Natural killer cell (primary cell): ENCODE measurements around the gene TEX51. TPM values are rescaled to one million over a fixed set of nuclear protein-coding genes. Genes with fewer than 3 reads are reported as not detected.

ENCODE experiments used
- ATAC-seq, 3 donors: fragments of 150-1000 bp in 2 of 3; fragments of 200-7000 bp in 1 of 3; cut with Tn5 transposase; 1 replicate in 1 of 3; 2 replicates in 2 of 3; pipeline ENCODE4 v1.10.0; 2021; ENCODE audit warnings: mild to moderate bottlenecking in 2 of 3, moderate library complexity in 2 of 3
- DNase-seq, 2 donors: peaks; one replicate each; pipeline versions ENCODE4 v3.0.0 to v3.0.0-alpha.2; 2013 to 2021; ENCODE audit warnings: mixed read lengths in 1 of 2
- H3K27ac ChIP-seq: one replicate; pipeline ENCODE4 v1.5.1; 2013; ENCODE audit warnings: mild to moderate bottlenecking, low read length
- H3K27me3 ChIP-seq: one replicate; pipeline ENCODE4 v1.6.1; 2013; ENCODE audit warnings: low read length; ENCODE audit not compliant: control insufficient read depth, insufficient read depth
- H3K36me3 ChIP-seq: one replicate; pipeline ENCODE4 v1.6.1; 2013; ENCODE audit warnings: low read length; ENCODE audit not compliant: control insufficient read depth, insufficient read depth
- H3K4me1 ChIP-seq: one replicate; pipeline ENCODE4 v1.6.1; 2013; ENCODE audit warnings: low read length; ENCODE audit not compliant: control insufficient read depth, insufficient read depth
- H3K4me3 ChIP-seq: one replicate; pipeline ENCODE4 v1.5.1; 2013; ENCODE audit warnings: low read length
- H3K9me3 ChIP-seq: one replicate; pipeline ENCODE4 v1.6.1; 2013; ENCODE audit warnings: low read length; ENCODE audit not compliant: control insufficient read depth, insufficient read depth
- H3K27ac Mint-ChIP-seq, 2 donors: one replicate each; pipeline ENCODE4 v1.8.0; 2022; ENCODE audit warnings: mild to moderate bottlenecking in 2 of 2, mixed read lengths in 2 of 2, moderate library complexity in 1 of 2
- H3K27me3 Mint-ChIP-seq, 2 donors: one replicate each; pipeline ENCODE4 v1.8.0; 2022; ENCODE audit warnings: low read depth in 2 of 2, mixed read lengths in 2 of 2
- H3K36me3 Mint-ChIP-seq: one replicate; pipeline ENCODE4 v1.8.0; 2022; ENCODE audit warnings: mixed read lengths
- H3K4me1 Mint-ChIP-seq, 2 donors: one replicate each; pipeline ENCODE4 v1.8.0; 2022; ENCODE audit warnings: mixed read lengths in 2 of 2
- H3K4me3 Mint-ChIP-seq: one replicate; pipeline ENCODE4 v1.8.0; 2022; ENCODE audit warnings: mild to moderate bottlenecking, moderate library complexity, mixed read lengths
- H3K9me3 Mint-ChIP-seq, 2 donors: one replicate each; pipeline ENCODE4 v1.8.0; 2022; ENCODE audit warnings: mixed read lengths in 2 of 2
- WGBS: methylation state at CpG from one replicate; pipeline ENCODE4 v1.1.7; 2013; ENCODE audit warnings: missing lambda C conversion rate; ENCODE audit not compliant: insufficient coverage; 5-methylcytosine and 5-hydroxymethylcytosine counted together
- intact Hi-C: fragments of 100-400 bp; cut with micrococcal nuclease; formaldehyde crosslinking; loops from one replicate; pipeline ENCODE4 v1.14.2; 2022
- total RNA-seq, 4 donors: library from RNA; stranded (reverse); fragments of 120-200 nt in 1 of 4; gene quantifications; one replicate each; pipeline versions ENCODE4 v1.2.3 to v1.2.4, GENCODE V29; 2013 to 2022
- TF ChIP-seq, protein P1 (sequence below): fragments of 200-600 bp; IDR thresholded peaks from one replicate; pipeline ENCODE4 v1.8.0; 2022; ENCODE audit warnings: antibody characterized with exemption

The TEX51 gene
- total RNA-seq, 3 donors from 2014 or later (not counting 1 experiment from before 2014, with no cell fraction given): not detected

DNA sequence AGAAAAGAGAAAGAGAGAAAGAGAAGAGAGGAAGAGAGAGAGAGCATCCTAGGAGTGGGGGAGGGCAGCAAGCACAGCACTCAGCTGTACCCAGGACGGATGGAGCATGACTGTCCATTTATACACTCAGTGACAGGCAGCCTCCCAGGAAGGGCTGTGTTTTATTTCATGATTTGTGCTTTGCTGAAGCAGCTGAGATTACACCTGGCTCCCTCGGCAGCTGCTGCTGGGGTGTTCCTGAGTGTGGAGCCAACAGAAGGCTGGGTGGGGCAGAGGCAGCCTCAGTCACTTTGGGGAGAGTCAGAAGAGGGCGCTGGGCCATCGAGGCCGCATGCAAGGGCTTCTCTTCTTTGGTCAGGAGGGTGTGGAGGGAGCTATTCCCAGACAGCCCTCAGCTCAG, 47.8 kb upstream of the TEX51 start:
- Histone ChIP-seq H3K9me3 (no peaks in the 10 kb centered on the region), H3K27ac (no peak overlapping the region), H3K36me3 (no peaks in the 10 kb centered on the region), H3K4me1 (no peaks in the 10 kb centered on the region), H3K27me3 (no peaks in the 10 kb centered on the region), H3K4me3 (no peak overlapping the region)
- intact Hi-C loops: no loop called here
- Mint-ChIP-seq H3K4me1 (no peaks in the 10 kb centered on the region), H3K4me3 (no peak overlapping the region), H3K9me3 (peaks cover 0 to 2% of the 10 kb centered on the region in 2 donors), H3K36me3 (no peaks in the 10 kb centered on the region), H3K27me3 (peaks cover 0 to 7% of the 10 kb centered on the region in 2 donors), H3K27ac (no peak overlapping the region)
- DNase-seq (no peak), ATAC-seq (peak in 1 of 3 donors; percentile 25)
- TF ChIP-seq, protein P1, sequence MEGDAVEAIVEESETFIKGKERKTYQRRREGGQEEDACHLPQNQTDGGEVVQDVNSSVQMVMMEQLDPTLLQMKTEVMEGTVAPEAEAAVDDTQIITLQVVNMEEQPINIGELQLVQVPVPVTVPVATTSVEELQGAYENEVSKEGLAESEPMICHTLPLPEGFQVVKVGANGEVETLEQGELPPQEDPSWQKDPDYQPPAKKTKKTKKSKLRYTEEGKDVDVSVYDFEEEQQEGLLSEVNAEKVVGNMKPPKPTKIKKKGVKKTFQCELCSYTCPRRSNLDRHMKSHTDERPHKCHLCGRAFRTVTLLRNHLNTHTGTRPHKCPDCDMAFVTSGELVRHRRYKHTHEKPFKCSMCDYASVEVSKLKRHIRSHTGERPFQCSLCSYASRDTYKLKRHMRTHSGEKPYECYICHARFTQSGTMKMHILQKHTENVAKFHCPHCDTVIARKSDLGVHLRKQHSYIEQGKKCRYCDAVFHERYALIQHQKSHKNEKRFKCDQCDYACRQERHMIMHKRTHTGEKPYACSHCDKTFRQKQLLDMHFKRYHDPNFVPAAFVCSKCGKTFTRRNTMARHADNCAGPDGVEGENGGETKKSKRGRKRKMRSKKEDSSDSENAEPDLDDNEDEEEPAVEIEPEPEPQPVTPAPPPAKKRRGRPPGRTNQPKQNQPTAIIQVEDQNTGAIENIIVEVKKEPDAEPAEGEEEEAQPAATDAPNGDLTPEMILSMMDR: no peak
- 74% methylated on average over 5 of the region's 5 CpGs for WGBS

GRCh38 chr2:126851756-126852155, 46.9 kb upstream of the TEX51 start:
- Histone ChIP-seq H3K27ac (no peak overlapping the region), H3K27me3 (no peaks in the 10 kb centered on the region), H3K4me3 (no peak overlapping the region), H3K36me3 (no peaks in the 10 kb centered on the region), H3K4me1 (no peaks in the 10 kb centered on the region), H3K9me3 (no peaks in the 10 kb centered on the region)
- no peak for ATAC-seq
- no peaks in the 10 kb centered on the region for H3K36me3 Mint-ChIP-seq
- TF ChIP-seq, protein P1: no peak
- no peak overlapping the region for H3K4me3 Mint-ChIP-seq
- no peak for DNase-seq
- H3K4me1 Mint-ChIP-seq: no peaks in the 10 kb centered on the region
- no peak overlapping the region for H3K27ac Mint-ChIP-seq
- peaks cover 0 to 3% of the 10 kb centered on the region in 2 donors for H3K27me3 Mint-ChIP-seq
- WGBS: 87% methylated on average over 1 of the region's 1 CpG
- intact Hi-C loops: no loop called here
- peaks cover 0 to 2% of the 10 kb centered on the region in 2 donors for H3K9me3 Mint-ChIP-seq

DNA sequence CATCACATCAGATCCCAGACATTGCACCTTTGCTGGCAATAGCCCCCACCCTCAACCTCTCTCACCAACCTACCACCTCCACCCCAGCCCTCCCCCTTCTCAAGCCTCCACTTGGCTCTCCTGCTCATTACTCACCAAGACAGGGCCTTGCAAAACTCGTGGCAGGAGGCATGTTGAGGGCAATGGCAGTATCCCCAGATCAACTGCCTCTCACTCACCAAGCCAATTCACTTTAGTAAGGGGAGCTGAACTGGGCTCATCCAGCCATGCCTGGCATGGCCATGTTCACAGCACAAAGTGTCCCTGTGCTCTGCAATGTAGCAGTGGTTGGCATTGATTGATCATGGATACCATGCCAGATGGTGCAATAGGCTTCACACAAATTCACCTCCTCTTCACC, 46.3 kb upstream of the TEX51 start:
- Mint-ChIP-seq H3K27me3 (no peaks in the 10 kb centered on the region), H3K4me3 (no peak overlapping the region), H3K9me3 (peaks cover 0 to 2% of the 10 kb centered on the region in 2 donors), H3K36me3 (no peaks in the 10 kb centered on the region), H3K27ac (no peak overlapping the region), H3K4me1 (no peaks in the 10 kb centered on the region)
- Histone ChIP-seq H3K4me1 (no peaks in the 10 kb centered on the region), H3K27me3 (no peaks in the 10 kb centered on the region), H3K9me3 (no peaks in the 10 kb centered on the region), H3K4me3 (no peak overlapping the region), H3K27ac (no peak overlapping the region), H3K36me3 (no peaks in the 10 kb centered on the region)
- TF ChIP-seq, protein P1: no peak
- 40% methylated on average over 1 of the region's 1 CpG for WGBS
- DNase-seq (no peak), ATAC-seq (no peak)
- intact Hi-C loops: no loop called here

DNA sequence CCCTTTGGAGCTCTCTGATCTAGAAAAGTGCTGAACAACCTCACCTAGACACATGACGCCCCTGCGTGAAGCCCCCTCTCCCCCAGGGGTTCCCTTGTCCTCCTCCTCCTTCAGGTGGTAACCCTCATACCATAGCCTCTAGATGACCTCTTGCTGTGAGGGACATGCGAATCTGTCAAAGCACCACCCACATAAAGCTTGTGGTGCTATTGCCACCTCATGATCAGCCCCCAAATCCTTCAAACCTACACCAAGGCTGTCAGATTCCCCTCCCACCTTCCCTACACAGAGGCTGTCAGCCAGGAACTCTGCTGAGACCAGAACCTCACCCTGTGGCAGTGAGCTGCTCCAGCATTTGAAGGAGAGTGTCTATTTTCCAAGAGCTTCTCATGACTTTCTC, 43.1 kb upstream of the TEX51 start:
- Histone ChIP-seq H3K36me3 (no peaks in the 10 kb centered on the region), H3K27ac (no peak overlapping the region), H3K4me3 (no peak overlapping the region), H3K9me3 (no peaks in the 10 kb centered on the region), H3K4me1 (no peaks in the 10 kb centered on the region), H3K27me3 (no peaks in the 10 kb centered on the region)
- DNase-seq (no peak), ATAC-seq (no peak)
- no peak overlapping the region for H3K4me3 Mint-ChIP-seq
- peaks cover 0 to 2% of the 10 kb centered on the region in 2 donors for H3K9me3 Mint-ChIP-seq
- no peak overlapping the region for H3K27ac Mint-ChIP-seq
- no peaks in the 10 kb centered on the region for H3K4me1 Mint-ChIP-seq
- no peaks in the 10 kb centered on the region for H3K36me3 Mint-ChIP-seq
- 65% methylated on average over 3 of the region's 3 CpGs for WGBS
- TF ChIP-seq, protein P1: no peak
- peaks cover 0 to 7% of the 10 kb centered on the region in 2 donors for H3K27me3 Mint-ChIP-seq
- intact Hi-C loops: no loop called here
